Upper lobe of left lung (tissue), 4 donors: ENCODE measurements around the gene MZT2A.
"Not testable (repeated sequence)": the region's sequence is repeated elsewhere in the genome, so short reads cannot be mapped to it uniquely, and the experiment has no call there.

Experiments used
- POLR2A ChIP-seq, 4 donors: fragments of 450-650 bp; IDR thresholded peaks; one replicate each; pipeline ENCODE4 v1.5.1; 2016 to 2017; ENCODE audit warnings: antibody characterized with exemption in 4 of 4, mild to moderate bottlenecking in 2 of 4
- POLR2AphosphoS5 ChIP-seq, 2 donors: sonication (generic); formaldehyde crosslinking; IDR thresholded peaks; one replicate each; pipeline ENCODE4 v1.5.1; 2017; ENCODE audit warnings: antibody characterized with exemption in 2 of 2
- TF ChIP-seq, protein P1 (sequence below), 6 experiments: fragments of 450-650 bp in 4 of 6; fragments of 200-600 bp in 2 of 6; sonication (generic) in 2 of 6; IDR thresholded peaks; one replicate each; pipeline ENCODE4 v1.5.1; 2016 to 2019; ENCODE audit warnings: antibody characterized with exemption in 6 of 6

DNA sequence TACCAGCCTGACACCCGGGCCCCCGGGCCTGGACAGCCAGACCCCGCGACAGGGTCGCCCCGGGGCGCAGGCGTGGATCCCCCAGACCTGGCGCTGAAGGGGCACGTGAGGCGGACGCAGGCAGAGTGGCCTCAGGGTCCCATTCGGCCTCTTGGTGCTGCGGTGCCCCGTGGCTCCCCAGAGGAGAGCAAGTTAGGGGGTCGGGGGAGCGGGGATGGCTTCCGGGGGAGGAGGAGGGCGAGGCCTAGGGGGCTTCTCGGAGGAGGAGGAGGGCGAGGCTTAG, 46.7 kb downstream of the MZT2A start:
- TF ChIP-seq POLR2A, POLR2AphosphoS5 (IDR thresholded peaks at IDR 0.05): not testable (repeated sequence)
- TF ChIP-seq, protein P1, sequence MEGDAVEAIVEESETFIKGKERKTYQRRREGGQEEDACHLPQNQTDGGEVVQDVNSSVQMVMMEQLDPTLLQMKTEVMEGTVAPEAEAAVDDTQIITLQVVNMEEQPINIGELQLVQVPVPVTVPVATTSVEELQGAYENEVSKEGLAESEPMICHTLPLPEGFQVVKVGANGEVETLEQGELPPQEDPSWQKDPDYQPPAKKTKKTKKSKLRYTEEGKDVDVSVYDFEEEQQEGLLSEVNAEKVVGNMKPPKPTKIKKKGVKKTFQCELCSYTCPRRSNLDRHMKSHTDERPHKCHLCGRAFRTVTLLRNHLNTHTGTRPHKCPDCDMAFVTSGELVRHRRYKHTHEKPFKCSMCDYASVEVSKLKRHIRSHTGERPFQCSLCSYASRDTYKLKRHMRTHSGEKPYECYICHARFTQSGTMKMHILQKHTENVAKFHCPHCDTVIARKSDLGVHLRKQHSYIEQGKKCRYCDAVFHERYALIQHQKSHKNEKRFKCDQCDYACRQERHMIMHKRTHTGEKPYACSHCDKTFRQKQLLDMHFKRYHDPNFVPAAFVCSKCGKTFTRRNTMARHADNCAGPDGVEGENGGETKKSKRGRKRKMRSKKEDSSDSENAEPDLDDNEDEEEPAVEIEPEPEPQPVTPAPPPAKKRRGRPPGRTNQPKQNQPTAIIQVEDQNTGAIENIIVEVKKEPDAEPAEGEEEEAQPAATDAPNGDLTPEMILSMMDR (IDR thresholded peaks at IDR 0.05): not testable (repeated sequence)
